HG02588 (cell line): ENCODE data around the gene SRMS.
"Not testable (repeated sequence)": the region's sequence is repeated elsewhere in the genome, so short reads cannot be mapped to it uniquely, and the experiment has no call there.

ENCODE experiments used
- ATAC-seq: cut with Tn5 transposase; IDR thresholded peaks from one replicate; pipeline ENCODE4 v1.9.1; 2021; ENCODE audit warnings: mild to moderate bottlenecking, moderate library complexity; ENCODE audit not compliant: unreplicated experiment

The SRMS gene

GRCh38 chr20:63525185-63525584 is 22.4 kb downstream of the SRMS start:
- no peak for ATAC-seq

- no peak for ATAC-seq
These were observed 24.5 kb downstream of the SRMS start for GRCh38 chr20:63522981-63523611.

- no peak for ATAC-seq
These were observed 25.3 kb downstream of the SRMS start for GRCh38 chr20:63522091-63522868.

- ATAC-seq, result no peak
These were observed 25.9 kb downstream of the SRMS start for GRCh38 chr20:63521602-63522001.

- ATAC-seq, result peak; percentile 31
These were observed 26.5 kb downstream of the SRMS start for GRCh38 chr20:63520934-63521601.

DNA sequence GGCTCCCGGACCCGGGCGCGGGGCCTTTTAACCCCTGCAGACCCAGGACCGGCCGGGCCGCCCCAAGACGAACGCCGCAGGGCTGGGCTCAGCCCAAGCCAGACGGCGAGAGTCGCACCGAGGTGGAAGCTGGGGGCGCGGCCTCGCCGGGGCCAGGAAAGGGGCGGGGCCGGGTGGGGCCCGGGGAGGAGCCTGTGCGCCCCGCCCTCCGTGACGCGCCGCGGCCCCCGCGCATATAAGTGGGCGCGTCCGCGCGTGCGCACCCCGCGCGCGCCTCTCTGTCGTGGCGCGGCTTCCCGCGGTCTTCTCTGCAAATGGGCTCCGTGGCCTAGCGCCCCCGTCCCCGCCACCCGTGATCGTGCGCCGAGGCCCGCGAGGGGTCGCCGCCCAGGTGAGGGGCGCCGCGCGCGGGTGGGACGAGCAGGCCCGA is 27.0 kb downstream of the SRMS start, which contains the start of gene PPDPF:
PPDPF (plus strand) TSS at position 262 of the 430 bp plus-strand sequence. CDS start 544 bp downstream, outside the sequence.
- ATAC-seq, result peak; percentile 56

DNA sequence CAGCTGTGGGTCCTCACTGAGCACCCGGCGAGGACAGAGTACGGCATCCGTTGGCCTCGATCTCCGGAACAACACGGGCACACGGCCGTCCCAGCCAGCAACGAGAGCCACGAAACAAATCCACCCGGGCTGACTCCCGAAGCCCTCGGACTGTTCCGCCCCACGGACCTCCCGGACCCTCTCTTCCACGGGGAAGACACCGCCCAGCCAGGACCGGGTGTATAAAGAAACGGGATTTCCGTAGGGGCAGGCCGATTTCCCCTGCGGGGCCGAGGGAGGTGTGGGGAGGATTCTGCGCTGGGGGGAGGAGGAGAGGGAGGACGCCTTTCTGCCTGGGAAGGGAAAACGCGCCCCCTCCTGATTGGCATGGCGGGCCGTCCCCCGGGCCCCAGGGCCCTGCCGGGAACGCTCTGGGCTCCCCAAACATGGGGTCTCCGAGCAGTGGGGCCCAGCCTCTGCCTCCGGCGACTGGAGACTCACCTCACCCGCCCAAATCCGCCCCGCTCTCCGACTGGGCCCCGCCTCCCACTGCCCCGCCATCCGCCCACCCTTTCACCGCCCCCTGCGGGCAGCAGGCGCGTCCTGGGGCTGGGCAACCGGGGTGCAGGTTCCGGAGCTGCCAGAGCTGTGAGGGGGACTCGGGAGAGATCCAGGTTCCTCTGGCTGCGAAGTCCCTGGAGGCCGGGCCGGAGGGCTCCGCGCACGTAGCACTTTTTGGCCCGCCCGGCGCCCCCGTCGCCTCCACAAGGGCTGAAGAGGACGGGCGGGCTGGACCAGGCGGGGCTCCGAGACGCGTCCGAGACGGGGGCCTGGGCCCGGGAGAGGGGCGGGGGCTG is 27.7 kb downstream of the SRMS start:
- peak; percentile 35 for ATAC-seq

DNA sequence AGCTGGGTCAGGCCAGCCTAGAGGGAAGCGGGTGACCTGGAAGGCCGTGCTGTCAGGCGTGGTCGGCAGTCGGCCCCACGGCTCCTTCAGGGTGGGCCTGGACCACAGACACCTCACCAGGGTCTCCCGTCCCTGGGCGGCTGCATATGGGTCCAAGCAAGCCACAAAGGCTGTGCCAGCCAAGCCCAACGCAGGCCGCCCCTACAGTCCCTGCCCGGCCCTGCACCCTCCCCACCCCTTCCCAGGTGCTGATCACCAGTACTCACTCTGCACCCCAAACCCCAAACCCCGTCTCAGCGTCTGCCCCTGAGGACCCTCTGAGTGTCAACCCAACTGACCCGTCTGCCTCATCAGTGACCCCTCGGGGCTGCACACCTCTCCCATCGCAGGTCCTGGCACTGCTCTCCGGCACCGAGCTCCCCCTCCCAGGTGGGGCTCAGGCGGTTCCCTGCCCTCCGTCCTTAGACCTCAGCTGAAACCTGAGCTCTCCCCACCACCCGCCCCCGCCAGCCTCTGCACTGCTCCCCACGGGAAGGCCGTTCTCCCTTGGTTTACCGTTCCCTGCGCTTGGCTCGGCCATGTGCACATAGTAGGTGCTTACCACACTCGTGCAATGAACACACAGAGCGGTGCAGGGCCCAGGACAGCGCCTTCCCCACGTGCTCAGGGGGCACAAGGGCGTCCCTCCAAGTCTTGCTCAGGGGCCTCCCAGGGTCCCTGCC is 28.4 kb downstream of the SRMS start:
- ATAC-seq, result no peak

DNA sequence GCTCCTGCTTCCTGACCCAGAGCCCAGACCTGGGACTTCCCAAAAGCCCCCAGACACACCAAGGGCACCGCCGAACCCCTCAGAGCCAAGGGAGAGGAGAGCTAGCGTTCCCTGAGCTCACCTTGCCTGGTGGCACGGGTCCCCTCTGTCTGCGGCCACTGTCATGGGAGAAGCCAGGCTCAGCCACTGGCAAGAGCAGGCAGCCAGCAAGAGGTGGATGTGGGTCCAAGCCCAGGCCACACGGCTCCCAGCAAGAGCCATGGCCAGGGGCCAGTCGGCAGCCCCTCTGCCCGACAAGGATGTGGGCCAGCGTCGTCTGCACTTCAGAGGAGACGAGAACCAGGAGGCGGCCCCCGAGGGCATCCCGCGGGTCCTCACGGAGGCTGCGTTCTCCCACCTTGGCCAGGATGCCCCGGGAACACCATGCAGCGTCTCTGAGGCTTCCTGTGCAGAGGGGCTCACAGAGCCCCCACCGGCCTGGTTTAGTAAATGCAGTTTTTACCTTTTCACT is 29.1 kb downstream of the SRMS start:
- no peak for ATAC-seq

DNA sequence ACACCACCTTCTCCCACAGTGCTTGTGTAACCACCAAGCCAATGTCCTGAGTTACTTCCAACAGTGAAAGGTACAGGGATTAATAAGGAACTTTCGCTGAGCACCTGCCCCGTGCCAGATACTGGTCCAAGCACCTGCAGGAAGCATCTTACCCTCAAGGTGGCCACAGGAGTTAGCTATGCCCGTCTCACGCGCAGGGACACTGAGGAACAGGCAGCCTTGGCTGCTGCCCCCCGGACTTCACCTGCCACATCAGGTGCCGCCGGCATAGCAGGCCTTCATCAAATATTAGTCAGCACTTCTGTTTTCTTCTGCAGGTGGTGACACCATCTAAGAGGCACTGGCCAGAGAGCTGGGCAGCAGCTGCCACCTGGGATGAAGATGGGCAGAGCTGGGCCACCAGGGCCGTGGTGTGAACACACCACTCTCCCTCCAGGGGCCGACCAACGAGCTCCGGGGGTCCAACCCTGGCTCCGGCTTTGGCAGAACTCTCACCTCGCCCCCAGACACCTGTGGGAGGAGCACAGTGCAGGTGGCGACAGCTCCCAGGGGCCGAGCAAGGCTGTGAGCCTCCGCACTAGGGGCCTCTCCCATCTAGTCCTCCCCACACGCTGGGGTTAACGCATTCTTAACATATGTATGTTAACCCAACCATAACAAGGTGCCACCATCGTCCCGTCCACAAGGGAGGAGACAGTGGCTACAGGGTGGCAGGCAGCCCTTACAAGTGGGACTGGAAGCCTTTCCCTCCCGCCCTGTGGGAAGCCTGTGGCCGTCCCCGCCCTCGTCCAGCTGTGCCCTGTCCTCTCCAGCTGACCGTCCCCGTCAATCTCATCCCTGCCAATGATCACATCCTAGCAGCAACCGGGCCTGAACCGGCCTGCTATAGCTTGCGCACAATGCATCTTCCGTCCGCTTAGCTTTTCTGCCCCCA is 29.9 kb downstream of the SRMS start:
- ATAC-seq, result no peak

- ATAC-seq, result not testable (repeated sequence)
These were observed 33.0 kb downstream of the SRMS start for GRCh38 chr20:63514520-63514919.

GRCh38 chr20:63513207-63513606 is 34.3 kb downstream of the SRMS start:
- ATAC-seq, result no peak

GRCh38 chr20:63509088-63509564 is 38.4 kb downstream of the SRMS start:
- no peak for ATAC-seq

GRCh38 chr20:63508072-63508768 is 39.3 kb downstream of the SRMS start:
- ATAC-seq, result no peak

DNA sequence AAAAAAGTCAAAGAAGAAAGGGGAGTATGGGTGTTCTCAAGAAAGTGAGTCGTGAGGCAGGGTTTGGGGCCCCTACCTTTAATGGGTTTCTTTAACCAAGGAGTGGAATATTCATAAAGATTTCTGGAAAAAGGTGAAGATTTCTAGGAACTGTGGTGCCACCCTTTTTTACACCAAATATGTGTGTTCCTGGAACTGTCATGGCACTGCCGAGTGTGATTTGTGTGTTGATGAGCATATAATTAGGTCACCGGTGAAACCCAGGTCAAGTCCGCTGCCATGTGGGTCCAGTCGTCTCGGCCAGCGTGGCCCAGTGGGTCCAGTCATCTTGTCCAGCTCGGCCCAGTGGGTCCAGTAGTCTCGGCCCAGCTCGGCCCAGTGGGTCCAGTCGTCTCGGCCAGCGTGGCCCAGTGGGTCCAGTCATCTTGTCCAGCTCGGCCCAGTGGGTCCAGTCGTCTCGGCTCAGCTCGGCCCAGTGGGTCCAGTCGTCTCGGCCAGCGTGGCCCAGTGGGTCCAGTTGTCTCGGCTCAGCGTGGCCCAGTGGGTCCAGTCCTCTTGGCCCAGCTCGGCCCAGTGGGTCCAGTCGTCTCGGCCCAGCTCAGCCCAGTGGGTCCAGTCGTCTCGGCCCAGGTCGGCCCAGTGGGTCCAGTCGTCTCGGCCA is 40.3 kb downstream of the SRMS start:
- ATAC-seq, result no peak

- no peak for ATAC-seq
These were observed 41.8 kb downstream of the SRMS start for GRCh38 chr20:63505723-63506122.

- no peak for ATAC-seq
These were observed 42.3 kb downstream of the SRMS start for GRCh38 chr20:63505281-63505680.

DNA sequence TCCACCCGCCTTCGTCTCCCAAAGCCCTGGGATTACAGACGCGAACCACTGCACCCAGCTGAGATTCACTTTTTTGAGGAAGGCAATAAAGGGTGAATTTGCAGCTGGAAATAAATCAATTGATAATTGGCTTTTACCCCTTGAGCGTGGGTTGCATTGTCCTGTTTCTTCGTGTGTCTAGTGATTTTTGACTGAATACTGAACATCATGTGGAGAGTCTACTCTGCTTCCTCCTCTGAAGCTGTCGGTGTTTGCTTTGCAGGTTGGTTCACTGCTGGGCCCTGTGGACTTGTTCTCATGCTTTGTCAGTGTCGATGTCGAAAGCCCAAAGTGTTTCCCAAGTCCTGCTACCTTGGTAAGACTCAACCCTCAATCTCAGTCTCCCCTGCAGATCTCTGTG is 42.9 kb downstream of the SRMS start:
- ATAC-seq, result no peak
